Natural killer cell (primary cell): ENCODE results near the gene ZNF263. TPM values are rescaled to one million over a fixed set of nuclear protein-coding genes. Genes with fewer than 3 reads are reported as not detected.

Source experiments
- ATAC-seq, 3 donors: fragments of 150-1000 bp in 2 of 3; fragments of 200-7000 bp in 1 of 3; cut with Tn5 transposase; 1 replicate in 1 of 3; 2 replicates in 2 of 3; pipeline ENCODE4 v1.10.0; 2021; ENCODE audit warnings: mild to moderate bottlenecking in 2 of 3, moderate library complexity in 2 of 3
- DNase-seq, 2 donors: peaks; one replicate each; pipeline versions ENCODE4 v3.0.0 to v3.0.0-alpha.2; 2013 to 2021; ENCODE audit warnings: mixed read lengths in 1 of 2
- H3K27ac ChIP-seq: one replicate; pipeline ENCODE4 v1.5.1; 2013; ENCODE audit warnings: mild to moderate bottlenecking, low read length
- H3K27me3 ChIP-seq: one replicate; pipeline ENCODE4 v1.6.1; 2013; ENCODE audit warnings: low read length; ENCODE audit not compliant: control insufficient read depth, insufficient read depth
- H3K36me3 ChIP-seq: one replicate; pipeline ENCODE4 v1.6.1; 2013; ENCODE audit warnings: low read length; ENCODE audit not compliant: control insufficient read depth, insufficient read depth
- H3K4me1 ChIP-seq: one replicate; pipeline ENCODE4 v1.6.1; 2013; ENCODE audit warnings: low read length; ENCODE audit not compliant: control insufficient read depth, insufficient read depth
- H3K4me3 ChIP-seq: one replicate; pipeline ENCODE4 v1.5.1; 2013; ENCODE audit warnings: low read length
- H3K9me3 ChIP-seq: one replicate; pipeline ENCODE4 v1.6.1; 2013; ENCODE audit warnings: low read length; ENCODE audit not compliant: control insufficient read depth, insufficient read depth
- H3K27ac Mint-ChIP-seq, 2 donors: one replicate each; pipeline ENCODE4 v1.8.0; 2022; ENCODE audit warnings: mild to moderate bottlenecking in 2 of 2, mixed read lengths in 2 of 2, moderate library complexity in 1 of 2
- H3K27me3 Mint-ChIP-seq, 2 donors: one replicate each; pipeline ENCODE4 v1.8.0; 2022; ENCODE audit warnings: low read depth in 2 of 2, mixed read lengths in 2 of 2
- H3K36me3 Mint-ChIP-seq: one replicate; pipeline ENCODE4 v1.8.0; 2022; ENCODE audit warnings: mixed read lengths
- H3K4me1 Mint-ChIP-seq, 2 donors: one replicate each; pipeline ENCODE4 v1.8.0; 2022; ENCODE audit warnings: mixed read lengths in 2 of 2
- H3K4me3 Mint-ChIP-seq: one replicate; pipeline ENCODE4 v1.8.0; 2022; ENCODE audit warnings: mild to moderate bottlenecking, moderate library complexity, mixed read lengths
- H3K9me3 Mint-ChIP-seq, 2 donors: one replicate each; pipeline ENCODE4 v1.8.0; 2022; ENCODE audit warnings: mixed read lengths in 2 of 2
- WGBS: methylation state at CpG from one replicate; pipeline ENCODE4 v1.1.7; 2013; ENCODE audit warnings: missing lambda C conversion rate; ENCODE audit not compliant: insufficient coverage; 5-methylcytosine and 5-hydroxymethylcytosine counted together
- intact Hi-C: fragments of 100-400 bp; cut with micrococcal nuclease; formaldehyde crosslinking; loops from one replicate; pipeline ENCODE4 v1.14.2; 2022
- total RNA-seq, 4 donors: library from RNA; stranded (reverse); fragments of 120-200 nt in 1 of 4; gene quantifications; one replicate each; pipeline versions ENCODE4 v1.2.3 to v1.2.4, GENCODE V29; 2013 to 2022
- TF ChIP-seq, protein P1 (sequence below): fragments of 200-600 bp; IDR thresholded peaks from one replicate; pipeline ENCODE4 v1.8.0; 2022; ENCODE audit warnings: antibody characterized with exemption

ZNF263 gene
- total RNA-seq, 3 donors from 2014 or later (not counting 1 experiment from before 2014, with no cell fraction given) = 25.7 to 38.8 (median 28.1) TPM

DNA sequence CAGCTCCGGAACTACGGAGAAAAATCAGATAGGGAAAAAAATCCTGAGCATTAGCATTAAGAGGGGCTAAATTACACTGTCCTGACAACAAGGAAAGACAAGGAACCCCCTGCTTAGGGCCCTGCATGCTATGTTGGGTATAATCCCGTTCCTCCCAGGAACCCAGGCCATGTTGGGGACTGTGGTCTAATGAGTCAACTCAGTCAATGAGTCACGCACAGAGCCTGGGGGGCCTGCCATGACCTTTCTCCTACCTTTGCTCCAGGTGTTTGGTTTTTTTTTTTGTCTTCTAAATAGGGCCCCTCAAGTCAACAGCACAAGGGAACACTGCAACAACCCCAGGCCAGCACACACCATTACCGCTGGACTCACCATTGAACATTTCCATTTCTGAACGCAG, 39.4 kb upstream of the ZNF263 start:
- Mint-ChIP-seq H3K9me3 (no peaks in the 10 kb centered on the region), H3K27ac (no peak overlapping the region), H3K4me1 (no peaks in the 10 kb centered on the region), H3K4me3 (no peak overlapping the region), H3K27me3 (peaks cover 15 to 26% of the 10 kb centered on the region in 2 donors), H3K36me3 (no peaks in the 10 kb centered on the region)
- ATAC-seq = no peak
- H3K4me3 ChIP-seq = no peak overlapping the region
- no peak overlapping the region for H3K27ac ChIP-seq
- TF ChIP-seq, protein P1, sequence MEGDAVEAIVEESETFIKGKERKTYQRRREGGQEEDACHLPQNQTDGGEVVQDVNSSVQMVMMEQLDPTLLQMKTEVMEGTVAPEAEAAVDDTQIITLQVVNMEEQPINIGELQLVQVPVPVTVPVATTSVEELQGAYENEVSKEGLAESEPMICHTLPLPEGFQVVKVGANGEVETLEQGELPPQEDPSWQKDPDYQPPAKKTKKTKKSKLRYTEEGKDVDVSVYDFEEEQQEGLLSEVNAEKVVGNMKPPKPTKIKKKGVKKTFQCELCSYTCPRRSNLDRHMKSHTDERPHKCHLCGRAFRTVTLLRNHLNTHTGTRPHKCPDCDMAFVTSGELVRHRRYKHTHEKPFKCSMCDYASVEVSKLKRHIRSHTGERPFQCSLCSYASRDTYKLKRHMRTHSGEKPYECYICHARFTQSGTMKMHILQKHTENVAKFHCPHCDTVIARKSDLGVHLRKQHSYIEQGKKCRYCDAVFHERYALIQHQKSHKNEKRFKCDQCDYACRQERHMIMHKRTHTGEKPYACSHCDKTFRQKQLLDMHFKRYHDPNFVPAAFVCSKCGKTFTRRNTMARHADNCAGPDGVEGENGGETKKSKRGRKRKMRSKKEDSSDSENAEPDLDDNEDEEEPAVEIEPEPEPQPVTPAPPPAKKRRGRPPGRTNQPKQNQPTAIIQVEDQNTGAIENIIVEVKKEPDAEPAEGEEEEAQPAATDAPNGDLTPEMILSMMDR = no peak
- H3K4me1 ChIP-seq = no peaks in the 10 kb centered on the region
- intact Hi-C loops = no loop called here
- 87% methylated on average over 6 of the region's 6 CpGs for WGBS
- DNase-seq = no peak
- H3K27me3 ChIP-seq = no peaks in the 10 kb centered on the region
- no peaks in the 10 kb centered on the region for H3K9me3 ChIP-seq
- H3K36me3 ChIP-seq = no peaks in the 10 kb centered on the region

DNA sequence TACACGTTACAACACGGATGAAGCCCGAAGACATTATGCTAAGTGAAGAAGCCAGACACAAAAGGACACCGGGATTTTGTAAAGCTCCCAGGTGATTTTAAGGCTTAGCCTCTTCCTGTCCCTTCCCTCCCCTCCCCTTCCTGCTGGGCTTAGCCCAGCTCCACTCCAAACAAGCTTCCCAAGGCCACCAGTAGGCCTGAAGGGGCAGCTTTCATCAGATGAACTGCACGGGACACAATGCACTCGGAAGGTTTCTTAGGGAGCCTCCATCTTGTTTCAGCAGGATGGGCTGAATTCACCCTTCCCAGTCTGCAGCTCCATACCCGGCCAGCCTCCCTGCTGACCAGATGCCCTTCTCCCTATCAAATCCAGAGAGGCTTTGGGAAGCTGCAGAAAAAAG, 37.3 kb upstream of the ZNF263 start:
- Mint-ChIP-seq H3K27me3 (peaks cover 13 to 27% of the 10 kb centered on the region in 2 donors), H3K4me3 (no peak overlapping the region), H3K36me3 (no peaks in the 10 kb centered on the region), H3K27ac (no peak overlapping the region), H3K9me3 (no peaks in the 10 kb centered on the region), H3K4me1 (no peaks in the 10 kb centered on the region)
- DNase-seq = no peak
- no peaks in the 10 kb centered on the region for H3K36me3 ChIP-seq
- H3K4me3 ChIP-seq = no peak overlapping the region
- no peaks in the 10 kb centered on the region for H3K9me3 ChIP-seq
- intact Hi-C loops = no loop called here
- H3K4me1 ChIP-seq = no peaks in the 10 kb centered on the region
- TF ChIP-seq, protein P1 = no peak
- ATAC-seq = no peak
- H3K27me3 ChIP-seq = no peaks in the 10 kb centered on the region
- H3K27ac ChIP-seq = no peak overlapping the region
- WGBS = 90% methylated on average over 7 of the region's 7 CpGs

- ATAC-seq = no peak
- no peaks in the 10 kb centered on the region for H3K4me1 Mint-ChIP-seq
These were observed 36.4 kb upstream of the ZNF263 start for GRCh38 chr16:3246876-3247275.

DNA sequence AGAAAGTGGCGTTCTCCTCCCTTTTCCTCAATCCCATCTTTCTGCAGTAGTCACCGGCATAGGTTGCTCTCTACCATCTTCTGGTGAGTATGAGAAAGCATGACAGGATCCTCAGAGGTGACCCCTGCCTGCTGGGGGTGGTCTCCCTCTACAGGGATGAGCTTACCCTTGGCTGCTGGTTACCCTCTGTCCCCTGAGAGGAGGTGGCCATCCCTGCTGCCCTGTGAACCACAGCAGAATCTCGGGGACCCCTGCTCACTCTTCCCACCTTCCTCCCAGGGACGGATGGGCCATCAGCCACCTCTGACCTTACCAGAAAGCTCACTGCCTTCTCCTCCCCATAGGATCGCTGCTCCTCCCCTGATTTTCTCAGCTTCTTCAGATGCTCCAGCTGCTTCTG, 34.7 kb upstream of the ZNF263 start:
- intact Hi-C loops = no loop called here
- Histone ChIP-seq H3K27ac (no peak overlapping the region), H3K4me1 (no peaks in the 10 kb centered on the region), H3K36me3 (no peaks in the 10 kb centered on the region), H3K9me3 (no peaks in the 10 kb centered on the region), H3K27me3 (no peaks in the 10 kb centered on the region), H3K4me3 (no peak overlapping the region)
- 87% methylated on average over 5 of the region's 5 CpGs for WGBS
- no peak overlapping the region for H3K4me3 Mint-ChIP-seq
- TF ChIP-seq, protein P1 = no peak
- no peak for DNase-seq
- H3K9me3 Mint-ChIP-seq = no peaks in the 10 kb centered on the region
- H3K36me3 Mint-ChIP-seq = no peaks in the 10 kb centered on the region
- no peak for ATAC-seq
- H3K27me3 Mint-ChIP-seq = peaks cover 21 to 23% of the 10 kb centered on the region in 2 donors
- no peaks in the 10 kb centered on the region for H3K4me1 Mint-ChIP-seq
- H3K27ac Mint-ChIP-seq = no peak overlapping the region

More at GRCh38 chr16:3246876-3247275, 36.4 kb upstream of the ZNF263 start:
- no peaks in the 10 kb centered on the region for H3K9me3 ChIP-seq
- no peaks in the 10 kb centered on the region for H3K4me1 ChIP-seq
- TF ChIP-seq, protein P1 = no peak
- WGBS = 45% methylated on average over 10 of the region's 10 CpGs
- DNase-seq = no peak
- H3K4me3 Mint-ChIP-seq = no peak overlapping the region
- H3K27ac Mint-ChIP-seq = no peak overlapping the region
- H3K36me3 Mint-ChIP-seq = no peaks in the 10 kb centered on the region
- H3K36me3 ChIP-seq = no peaks in the 10 kb centered on the region
- no peak overlapping the region for H3K4me3 ChIP-seq
- intact Hi-C loops = no loop called here
- no peak overlapping the region for H3K27ac ChIP-seq
- no peaks in the 10 kb centered on the region for H3K27me3 ChIP-seq
- no peaks in the 10 kb centered on the region for H3K9me3 Mint-ChIP-seq
- peaks cover 18 to 32% of the 10 kb centered on the region in 2 donors for H3K27me3 Mint-ChIP-seq
